HS-27A (cell line): ENCODE data around the gene CSNK1D.

ENCODE experiments used
- DNase-seq: peaks from one replicate; pipeline ENCODE4 v3.0.0-alpha.2; 2012; ENCODE audit warnings: low read depth, missing footprints

CSNK1D gene

GRCh38 chr17:82273327-82274133, at the start of gene CSNK1D:
Gene CSNK1D, minus strand, starts transcription at chr17:82273700. Its CDS starts 319 bp downstream, at chr17:82273381.
- DNase-seq, result no peak

GRCh38 chr17:82322526-82323453, 49.3 kb upstream of the CSNK1D start:
- DNase-seq, result no peak

- no peak for DNase-seq
Measured at GRCh38 chr17:82321947-82322466, 48.5 kb upstream of the CSNK1D start.

GRCh38 chr17:82320956-82321927, 47.7 kb upstream of the CSNK1D start:
- no peak for DNase-seq

GRCh38 chr17:82320140-82320840, 46.8 kb upstream of the CSNK1D start:
- DNase-seq, result no peak

GRCh38 chr17:82319619-82320062, 46.1 kb upstream of the CSNK1D start:
- no peak for DNase-seq

- no peak for DNase-seq
Measured at GRCh38 chr17:82318772-82319606, 45.5 kb upstream of the CSNK1D start.

GRCh38 chr17:82318169-82318498, 44.6 kb upstream of the CSNK1D start:
- DNase-seq, result no peak

GRCh38 chr17:82317394-82318168, 44.1 kb upstream of the CSNK1D start, which contains the start of gene CD7:
Gene CD7, minus strand, starts transcription at chr17:82317608. Its CDS starts 113 bp downstream, at chr17:82317495.
- no peak for DNase-seq

- DNase-seq, result no peak
Measured at GRCh38 chr17:82316651-82317393, 43.3 kb upstream of the CSNK1D start.

- no peak for DNase-seq
Measured at GRCh38 chr17:82315703-82316358, 42.3 kb upstream of the CSNK1D start.

- no peak for DNase-seq
Measured at GRCh38 chr17:82314727-82315605, 41.5 kb upstream of the CSNK1D start.

- DNase-seq, result no peak
Measured at GRCh38 chr17:82314012-82314726, 40.7 kb upstream of the CSNK1D start.

- DNase-seq, result no peak
Measured at GRCh38 chr17:82313195-82314011, 39.9 kb upstream of the CSNK1D start.

- no peak for DNase-seq
Measured at GRCh38 chr17:82311971-82312370, 38.5 kb upstream of the CSNK1D start.
